IPS DF 6.9 (cell line): ENCODE measurements around the gene HOXA10.
A peak's percentile ranks its signal among the peaks of the same experiment; 100 is the strongest.

Experiments
- DNase-seq: peaks from one replicate; pipeline ENCODE4 v3.0.0-alpha.2; 2013; ENCODE audit warnings: low read depth, low spot score
- H3K27ac ChIP-seq: one replicate; pipeline ENCODE4 v1.5.1; 2013; ENCODE audit warnings: low read length, control low read depth
- H3K27me3 ChIP-seq: 2 replicates; pipeline ENCODE4 v1.6.1; 2013; ENCODE audit warnings: mild to moderate bottlenecking, low read length; ENCODE audit not compliant: control insufficient read depth, insufficient read depth
- H3K36me3 ChIP-seq: 2 replicates; pipeline ENCODE4 v1.6.1; 2013; ENCODE audit warnings: low read length; ENCODE audit not compliant: control insufficient read depth, insufficient read depth
- H3K4me1 ChIP-seq: 2 replicates; pipeline ENCODE4 v1.6.1; 2013; ENCODE audit warnings: low read length; ENCODE audit not compliant: control insufficient read depth, insufficient read depth
- H3K4me3 ChIP-seq: 2 replicates; pipeline ENCODE4 v1.5.1; 2013; ENCODE audit warnings: mild to moderate bottlenecking, low read length
- H3K9me3 ChIP-seq: 2 replicates; pipeline ENCODE4 v1.6.1; 2013; ENCODE audit warnings: low read length, inconsistent platforms; ENCODE audit not compliant: control insufficient read depth, insufficient read depth
- WGBS: extraction: QIAGEN DNeasy Blood & Tissue Kit; methylation state at CpG from one replicate; pipeline ENCODE4 v1.1.7; 2013; ENCODE audit warnings: mixed read lengths, missing lambda C conversion rate; ENCODE audit not compliant: insufficient read length, insufficient coverage; 5-methylcytosine and 5-hydroxymethylcytosine counted together

HOXA10 gene

GRCh38 chr7:27211764-27212204, 37.7 kb upstream of the HOXA10 start:
- Histone ChIP-seq H3K9me3 (no peaks in the 10 kb centered on the region), H3K4me3 (no peak overlapping the region), H3K4me1 (peaks cover 3% of the 10 kb centered on the region; the same call in 1 of the 2 replicates), H3K27ac (no peak overlapping the region), H3K27me3 (peaks cover 98% of the 10 kb centered on the region), H3K36me3 (no peaks in the 10 kb centered on the region)
- no peak for DNase-seq
- WGBS, result no CpG with 5 or more reads among the region's 3 CpGs

GRCh38 chr7:27211084-27211446, 36.9 kb upstream of the HOXA10 start:
- peaks cover 97% of the 10 kb centered on the region for H3K27me3 ChIP-seq

GRCh38 chr7:27210441-27211083, 36.4 kb upstream of the HOXA10 start:
- no CpG with 5 or more reads among the region's 32 CpGs for WGBS
- Histone ChIP-seq H3K4me1 (peaks cover 3% of the 10 kb centered on the region; the same call in 1 of the 2 replicates), H3K27me3 (peaks cover 97% of the 10 kb centered on the region), H3K36me3 (no peaks in the 10 kb centered on the region), H3K27ac (no peak overlapping the region), H3K4me3 (no peak overlapping the region), H3K9me3 (no peaks in the 10 kb centered on the region)
- DNase-seq, result peak; percentile 67

More at GRCh38 chr7:27211084-27211446, 36.9 kb upstream of the HOXA10 start:
- H3K9me3 ChIP-seq, result no peaks in the 10 kb centered on the region
- DNase-seq, result no peak
- no CpG with 5 or more reads among the region's 1 CpG for WGBS
- no peaks in the 10 kb centered on the region for H3K36me3 ChIP-seq
- peaks cover 3% of the 10 kb centered on the region; the same call in 1 of the 2 replicates for H3K4me1 ChIP-seq
- no peak overlapping the region for H3K4me3 ChIP-seq
- no peak overlapping the region for H3K27ac ChIP-seq

- WGBS, result no CpG with 5 or more reads among the region's 11 CpGs
- H3K9me3 ChIP-seq, result no peaks in the 10 kb centered on the region
- peaks cover 3% of the 10 kb centered on the region; the same call in 1 of the 2 replicates for H3K4me1 ChIP-seq
- no peak for DNase-seq
- no peak overlapping the region for H3K27ac ChIP-seq
- no peak overlapping the region for H3K4me3 ChIP-seq
- peaks cover 97% of the 10 kb centered on the region for H3K27me3 ChIP-seq
- H3K36me3 ChIP-seq, result no peaks in the 10 kb centered on the region
Measured at GRCh38 chr7:27209933-27210440, 35.9 kb upstream of the HOXA10 start.

- no peak for DNase-seq
- H3K36me3 ChIP-seq, result no peaks in the 10 kb centered on the region
- H3K27ac ChIP-seq, result no peak overlapping the region
- WGBS, result no CpG with 5 or more reads among the region's 4 CpGs
- peaks cover 3% of the 10 kb centered on the region; the same call in 1 of the 2 replicates for H3K4me1 ChIP-seq
- H3K27me3 ChIP-seq, result peaks cover 97% of the 10 kb centered on the region
- no peaks in the 10 kb centered on the region for H3K9me3 ChIP-seq
- no peak overlapping the region for H3K4me3 ChIP-seq
Measured at GRCh38 chr7:27208998-27209397, 34.9 kb upstream of the HOXA10 start.

- Histone ChIP-seq H3K4me1 (no peaks in the 10 kb centered on the region), H3K9me3 (no peaks in the 10 kb centered on the region), H3K27ac (no peak overlapping the region), H3K27me3 (peaks cover 97% of the 10 kb centered on the region), H3K4me3 (no peak overlapping the region), H3K36me3 (no peaks in the 10 kb centered on the region)
- no peak for DNase-seq
- no CpG with 5 or more reads among the region's 7 CpGs for WGBS
Measured at GRCh38 chr7:27207348-27207985, 33.3 kb upstream of the HOXA10 start.

- peaks cover 97% of the 10 kb centered on the region for H3K27me3 ChIP-seq
- no peak overlapping the region for H3K27ac ChIP-seq
- H3K4me3 ChIP-seq, result no peak overlapping the region
- no peaks in the 10 kb centered on the region for H3K9me3 ChIP-seq
- no peaks in the 10 kb centered on the region for H3K36me3 ChIP-seq
- no peaks in the 10 kb centered on the region for H3K4me1 ChIP-seq
- DNase-seq, result no peak
- no CpG with 5 or more reads among the region's 52 CpGs for WGBS
Measured at GRCh38 chr7:27205325-27206280, 31.5 kb upstream of the HOXA10 start.

GRCh38 chr7:27204851-27205322, 30.8 kb upstream of the HOXA10 start:
- WGBS, result no CpG with 5 or more reads among the region's 41 CpGs

GRCh38 chr7:27203964-27204594, 30.0 kb upstream of the HOXA10 start:
- no peak for DNase-seq
- Histone ChIP-seq H3K27ac (no peak overlapping the region), H3K4me3 (no peak overlapping the region), H3K27me3 (peaks cover 93% of the 10 kb centered on the region), H3K4me1 (no peaks in the 10 kb centered on the region), H3K9me3 (no peaks in the 10 kb centered on the region), H3K36me3 (no peaks in the 10 kb centered on the region)
- no CpG with 5 or more reads among the region's 4 CpGs for whole genome bisulfite sequencing

More at GRCh38 chr7:27204851-27205322, 30.8 kb upstream of the HOXA10 start:
- Histone ChIP-seq H3K27me3 (peaks cover 96% of the 10 kb centered on the region), H3K36me3 (no peaks in the 10 kb centered on the region), H3K4me1 (no peaks in the 10 kb centered on the region), H3K4me3 (no peak overlapping the region), H3K9me3 (no peaks in the 10 kb centered on the region), H3K27ac (no peak overlapping the region)
- DNase-seq, result no peak
